GM18867 (cell line): ENCODE data around the gene ANO8.
"Not testable (repeated sequence)": the region's sequence is repeated elsewhere in the genome, so short reads cannot be mapped to it uniquely, and the experiment has no call there.

Experiments
- ATAC-seq: cut with Tn5 transposase; IDR thresholded peaks from one replicate; pipeline ENCODE4 v1.9.1; 2021; ENCODE audit warnings: mild to moderate bottlenecking, moderate library complexity; ENCODE audit not compliant: unreplicated experiment

The ANO8 gene

DNA sequence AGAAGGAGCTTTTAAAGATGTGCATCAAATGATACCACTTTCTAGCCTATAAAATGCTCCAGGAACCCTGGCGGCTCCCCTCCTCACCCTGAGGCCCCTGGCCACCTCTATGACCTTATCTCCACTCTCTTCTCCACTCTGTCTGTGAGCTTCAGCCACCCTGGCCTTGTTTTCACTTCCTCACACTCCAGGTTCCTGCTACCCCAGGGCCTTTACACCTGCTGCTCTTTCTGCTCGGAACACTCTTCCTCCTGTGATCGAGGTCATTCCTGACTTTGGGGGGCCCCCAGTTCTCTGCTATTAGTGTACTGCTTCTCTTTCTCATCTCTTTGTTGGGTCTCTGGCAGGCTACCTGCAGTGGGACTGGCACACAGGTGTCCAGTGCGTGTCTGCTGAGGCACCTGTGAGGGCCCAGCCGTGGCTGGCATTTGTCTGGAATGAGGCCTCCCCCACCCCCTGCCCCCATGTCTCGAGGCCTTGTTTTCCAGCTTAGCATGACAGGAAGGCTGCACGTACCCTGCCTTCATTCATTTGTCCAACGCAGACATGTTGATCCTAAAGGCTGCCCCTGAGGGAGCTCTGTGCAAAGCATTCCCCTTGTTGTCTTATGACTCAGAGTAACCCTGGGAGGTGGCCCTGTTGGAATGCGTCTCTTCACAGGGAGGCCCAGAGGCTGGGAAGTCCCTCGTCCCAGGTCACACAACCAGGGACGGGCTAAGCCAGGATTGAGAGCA lies 23.0 kb downstream of the ANO8 start:
- ATAC-seq, result no peak

GRCh38 chr19:17309965-17310461 lies 24.6 kb downstream of the ANO8 start:
- no peak for ATAC-seq

DNA sequence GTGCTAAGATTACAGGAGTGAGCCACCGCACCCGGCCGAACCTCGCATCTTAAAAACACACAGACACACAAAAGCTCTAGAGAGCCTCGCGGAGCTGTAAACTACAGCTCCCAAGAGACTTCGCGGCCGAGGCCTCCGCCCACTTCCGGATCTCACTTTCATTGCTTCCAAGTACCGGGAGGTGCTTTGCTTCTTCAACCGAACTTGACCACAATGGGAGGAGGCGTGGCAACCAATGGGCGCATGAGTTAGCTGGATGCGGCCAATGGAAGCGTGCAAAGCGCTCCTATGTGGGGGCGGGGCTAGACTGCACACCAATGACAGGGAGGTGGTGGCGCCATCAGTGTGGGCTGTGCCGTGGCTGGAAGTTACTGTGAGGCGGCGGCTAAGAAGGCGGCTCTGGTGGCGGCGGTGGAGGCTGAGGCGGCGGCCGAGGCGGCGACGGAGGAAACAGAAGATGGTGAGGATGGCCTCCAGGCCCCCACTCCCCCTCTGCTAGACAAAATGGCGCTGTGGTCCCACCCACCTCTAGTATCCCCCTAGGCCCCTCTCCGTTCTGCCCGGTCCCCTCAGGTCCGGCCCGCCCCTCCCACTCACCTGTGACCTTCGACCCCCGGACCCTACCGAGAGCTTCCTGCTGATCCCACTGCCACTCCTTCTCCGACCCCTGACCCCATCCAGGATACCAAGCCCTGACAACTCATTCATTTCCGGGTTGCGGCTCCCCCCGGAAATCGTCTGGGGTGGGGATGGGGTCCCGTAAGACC lies 25.3 kb downstream of the ANO8 start, which contains the start of gene DDA1:
TSS of gene DDA1 (plus strand) at position 366 of the 767 bp plus-strand sequence. CDS start at position 458, 92 bp downstream.
- ATAC-seq, result peak; percentile 58

DNA sequence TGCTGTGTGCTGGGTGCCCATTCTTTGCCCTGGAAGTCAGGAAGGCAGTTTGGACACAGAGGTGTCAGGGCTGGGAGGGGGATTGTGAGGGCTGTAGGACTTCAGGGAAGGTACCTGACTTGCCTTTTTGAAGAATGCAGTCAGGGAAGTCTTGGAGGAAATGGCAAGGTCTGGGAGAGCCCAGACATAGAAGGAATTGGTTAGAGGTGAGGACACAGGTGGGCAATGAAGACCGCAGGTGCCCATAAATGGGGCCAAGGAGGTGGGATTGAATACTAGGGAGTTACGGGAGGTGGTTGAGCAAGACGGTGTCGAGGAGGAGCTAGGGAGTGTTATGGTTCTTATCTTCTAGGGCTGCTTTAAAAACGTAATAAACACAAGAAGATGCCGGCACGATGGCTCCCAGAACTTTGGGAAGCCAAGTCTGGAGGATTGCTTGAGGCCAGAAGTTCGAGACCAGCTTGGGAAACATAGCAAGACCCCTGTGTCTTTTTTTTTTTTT lies 26.7 kb downstream of the ANO8 start:
- ATAC-seq, result no peak

DNA sequence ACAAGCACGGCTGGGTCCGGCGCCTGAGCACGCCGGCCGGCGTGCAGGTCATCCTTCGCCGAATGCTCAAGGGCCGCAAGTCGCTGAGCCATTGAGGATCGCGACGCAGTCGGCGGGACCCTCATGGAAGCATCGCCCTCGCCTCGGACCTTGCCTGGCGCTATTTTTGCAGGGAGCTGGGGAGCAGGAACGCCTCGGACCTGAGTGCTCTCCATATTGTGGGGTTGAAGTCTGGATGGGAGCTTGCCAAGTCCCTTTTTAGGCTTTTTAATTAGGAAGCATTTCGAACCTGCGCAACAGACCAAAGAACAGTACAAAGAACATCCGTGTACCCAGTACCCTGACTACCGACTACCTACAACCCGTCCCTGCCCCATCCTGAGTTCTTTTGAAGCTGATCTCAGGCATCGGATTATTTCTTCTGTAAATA lies 28.4 kb downstream of the ANO8 start:
- no peak for ATAC-seq

- peak; percentile 66 for ATAC-seq
Observed at GRCh38 chr19:17305517-17306284, 29.0 kb downstream of the ANO8 start, which contains the start of gene MRPL34. MRPL34 (plus strand) TSS chr19:17305872; CDS start chr19:17305893, 21 bp downstream.

- ATAC-seq, result no peak
Observed at GRCh38 chr19:17305216-17305516, 29.5 kb downstream of the ANO8 start.

DNA sequence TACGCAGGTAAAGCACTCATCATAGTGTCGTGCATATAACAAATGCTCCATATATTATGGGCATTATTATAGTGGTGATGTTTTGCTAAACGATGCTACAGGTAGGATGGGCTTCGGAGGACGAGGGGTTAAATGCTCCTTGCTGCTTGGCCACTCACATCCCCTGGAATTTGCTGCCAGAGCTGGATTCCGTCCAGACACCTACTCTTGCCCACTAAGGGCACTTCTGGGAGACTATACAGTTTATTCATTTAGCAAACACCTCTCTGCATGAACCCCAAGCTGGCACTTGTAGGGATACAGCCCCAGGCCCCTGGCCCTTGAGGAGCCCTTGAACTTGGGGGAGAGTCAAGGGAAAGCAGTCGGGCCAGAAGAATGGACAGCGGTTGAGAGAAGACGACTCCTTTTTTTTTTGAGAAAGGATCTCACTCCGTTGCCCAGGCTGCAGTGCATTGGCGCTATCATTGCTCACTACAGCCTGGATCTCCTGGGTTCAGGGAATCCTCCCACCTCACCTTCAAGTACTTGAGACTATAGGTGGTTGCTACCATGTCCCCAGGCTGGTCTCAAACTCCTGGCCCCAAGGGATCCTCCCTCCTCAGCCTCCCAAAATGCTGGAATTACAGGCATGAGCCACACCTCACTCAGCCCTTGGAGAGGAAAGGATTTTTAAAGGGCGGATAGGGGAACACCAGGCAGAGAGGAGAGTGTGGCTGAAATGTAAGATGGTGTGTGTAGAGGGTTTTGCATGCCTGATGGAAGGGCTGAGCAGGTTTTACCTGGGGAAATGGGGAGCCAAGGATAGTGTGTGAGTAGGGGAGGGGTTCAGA lies 30.1 kb downstream of the ANO8 start:
- ATAC-seq, result no peak

GRCh38 chr19:17303940-17304267 lies 30.8 kb downstream of the ANO8 start:
- ATAC-seq, result no peak

DNA sequence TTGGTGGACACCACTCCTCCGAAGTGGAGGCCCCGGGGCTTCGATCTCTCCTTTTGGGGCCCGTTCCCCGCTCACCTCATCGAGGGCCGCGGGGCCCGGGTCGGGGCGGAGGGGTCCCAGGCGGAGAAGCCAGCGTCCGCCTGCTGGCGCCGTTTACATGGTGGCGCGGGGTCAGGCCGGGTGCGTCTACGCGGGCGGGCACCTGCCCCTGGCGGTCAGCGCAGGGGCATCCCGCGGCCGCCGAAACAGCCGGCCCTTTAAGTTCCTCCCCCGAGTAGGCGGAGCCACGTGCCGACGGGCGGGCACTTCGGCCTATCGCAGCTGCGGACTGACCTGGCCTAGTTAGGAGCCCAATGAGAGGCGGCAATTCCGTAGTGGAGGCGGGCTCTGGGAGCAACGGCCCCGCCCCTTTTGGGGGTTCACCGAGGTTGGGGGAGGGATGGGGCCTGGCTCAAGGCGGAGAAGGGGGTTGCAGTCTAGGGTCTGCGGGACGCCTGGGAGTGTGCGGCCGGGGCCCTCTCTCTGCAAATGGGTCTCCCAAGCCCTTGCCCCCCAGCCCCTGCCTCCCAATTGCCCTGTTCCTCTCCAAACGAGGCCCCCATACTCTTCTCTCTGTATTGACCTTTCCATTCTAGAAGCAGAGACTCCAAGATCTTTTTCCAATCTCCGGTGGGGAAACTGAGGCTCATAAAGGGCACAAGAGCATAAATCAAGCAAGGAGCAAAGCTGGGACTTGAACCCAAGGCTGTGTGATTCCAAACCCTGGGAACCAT lies 31.3 kb downstream of the ANO8 start, which contains the start of gene ABHD8:
TSS of gene ABHD8 (minus strand) at position 259 of the 773 bp plus-strand sequence. CDS start 1,809 bp downstream, outside the sequence.
- peak; percentile 50 for ATAC-seq

DNA sequence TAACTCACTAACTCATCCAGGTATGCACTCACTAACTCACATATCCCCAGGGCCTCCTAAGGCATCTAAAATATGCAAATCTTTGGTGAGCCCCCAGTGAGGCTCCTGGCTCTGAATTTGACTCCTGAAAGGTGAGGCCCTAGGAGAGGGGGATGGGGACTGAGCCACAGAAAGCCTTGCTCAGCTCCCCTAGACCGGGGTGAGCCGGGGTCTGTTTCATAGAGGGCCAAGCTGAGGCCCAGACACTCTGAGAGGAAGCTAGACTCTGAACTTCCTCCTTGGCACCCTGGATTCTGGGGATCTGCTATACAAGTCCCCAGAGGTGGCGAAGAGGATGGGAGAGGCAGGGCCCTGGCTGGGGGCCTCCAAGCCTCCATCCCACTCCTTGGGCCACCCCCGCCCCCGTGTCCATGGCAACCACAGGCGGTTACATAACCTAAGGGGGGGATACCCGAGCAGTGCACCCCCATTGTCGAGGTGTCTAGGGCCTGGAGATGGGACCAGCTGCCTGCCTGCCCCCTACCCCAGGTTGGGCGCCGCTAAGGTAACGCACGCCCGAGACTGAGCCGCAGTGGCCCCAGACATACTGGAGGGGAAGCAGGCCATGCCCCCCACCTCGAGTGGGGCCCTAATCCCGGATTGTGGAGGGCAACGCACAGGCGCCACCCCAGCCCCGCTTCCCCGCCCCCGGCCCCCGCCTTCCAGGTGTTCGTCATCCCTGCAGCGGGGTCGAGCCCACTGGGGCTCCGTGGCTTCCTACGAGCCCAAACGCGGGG lies 32.1 kb downstream of the ANO8 start:
- ATAC-seq, result no peak

- ATAC-seq, result no peak
Observed at GRCh38 chr19:17300992-17301619, 33.5 kb downstream of the ANO8 start.

DNA sequence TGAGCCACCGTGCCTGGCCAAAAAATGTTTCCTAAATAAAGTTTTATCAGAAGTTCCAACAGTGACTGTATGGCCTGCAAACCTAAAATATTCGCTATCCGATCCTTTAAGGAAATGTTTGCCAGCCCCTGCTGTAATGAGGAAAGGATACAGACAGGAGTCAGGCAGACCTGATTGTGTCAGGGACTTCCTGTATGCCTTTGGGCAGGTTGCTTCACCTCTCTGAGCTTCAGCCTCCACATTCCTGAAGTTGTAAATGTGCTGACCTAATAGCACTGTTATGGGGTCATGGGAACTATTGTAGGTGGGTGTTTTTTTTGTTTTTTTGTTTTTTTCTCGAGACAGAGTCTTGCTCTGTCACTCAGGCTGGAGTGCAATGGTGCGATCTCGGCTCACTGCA lies 37.7 kb downstream of the ANO8 start:
- no peak for ATAC-seq

DNA sequence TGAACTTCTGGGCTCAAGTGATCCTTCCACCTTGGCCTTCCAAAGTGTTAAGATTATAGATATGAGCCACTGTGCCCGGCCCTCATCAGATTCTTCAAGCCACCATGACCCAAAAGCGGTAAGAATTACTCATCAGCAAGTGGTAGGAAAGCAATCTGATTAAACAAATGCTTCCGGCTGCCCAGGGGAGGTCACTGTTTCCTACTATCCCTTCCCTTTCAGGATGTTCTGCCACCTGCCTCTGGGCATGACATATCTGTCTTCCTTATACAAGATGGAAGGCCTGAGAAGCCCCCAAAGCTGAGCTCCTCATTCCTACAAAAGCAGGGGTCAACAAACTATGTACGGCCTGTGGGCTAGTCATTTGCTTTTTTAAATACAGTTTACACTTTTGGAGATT lies 38.4 kb downstream of the ANO8 start:
- ATAC-seq, result no peak

- not testable (repeated sequence) for ATAC-seq
Observed at GRCh38 chr19:17295551-17295950, 39.1 kb downstream of the ANO8 start.

GRCh38 chr19:17294051-17294891 lies 40.4 kb downstream of the ANO8 start:
- no peak for ATAC-seq

DNA sequence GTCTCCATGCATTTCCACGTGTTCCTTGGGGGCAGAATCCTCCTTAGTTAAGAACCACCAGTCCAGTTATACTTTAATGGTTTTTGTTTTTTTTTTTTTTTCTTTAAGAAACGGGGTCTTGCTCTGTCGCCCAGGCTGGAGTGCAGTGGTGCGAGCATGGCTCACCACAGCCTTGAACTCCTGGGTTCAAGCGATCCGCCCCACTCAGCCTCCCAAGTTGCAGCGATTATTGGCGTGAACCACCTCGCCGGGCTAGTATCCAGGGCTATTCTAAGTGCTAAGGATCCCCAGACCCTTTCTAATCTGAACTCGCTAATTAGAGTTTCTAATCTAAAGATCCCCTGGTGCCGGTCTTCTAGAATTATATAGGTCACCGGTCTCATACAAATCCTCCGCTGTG lies 41.0 kb downstream of the ANO8 start:
- ATAC-seq, result no peak
